Suprapubic skin (tissue), 4 donors: ENCODE results near the gene TTC28.

ENCODE experiments used
- CTCF ChIP-seq, 2 donors: fragments of 200-600 bp in 1 of 2; fragments of 450-650 bp in 1 of 2; sonication (generic) in 1 of 2; IDR thresholded peaks; one replicate each; pipeline ENCODE4 v1.5.1; 2016 to 2019; ENCODE audit warnings: antibody characterized with exemption in 2 of 2, mild to moderate bottlenecking in 1 of 2, moderate library complexity in 1 of 2
- EP300 ChIP-seq: sonication (generic); formaldehyde crosslinking; IDR thresholded peaks from one replicate; pipeline ENCODE4 v1.6.1; 2017; ENCODE audit warnings: antibody characterized with exemption
- POLR2AphosphoS5 ChIP-seq, 3 donors: sonication (generic); formaldehyde crosslinking; IDR thresholded peaks; one replicate each; pipeline ENCODE4 v1.6.1; 2017; ENCODE audit warnings: antibody characterized with exemption in 3 of 3

- no peak for TF ChIP-seq CTCF (IDR thresholded peaks at IDR 0.05)
- TF ChIP-seq EP300, result no peak
- no peak for TF ChIP-seq POLR2AphosphoS5 (IDR thresholded peaks at IDR 0.05)
Observed at GRCh38 chr22:28230671-28231070, 449.0 kb downstream of the TTC28 start.
